GM10847 (cell line): Measurements from ENCODE around the gene SERPINB4.
"Not testable (repeated sequence)": the region's sequence is repeated elsewhere in the genome, so short reads cannot be mapped to it uniquely, and the experiment has no call there.

Source experiments
- POLR2A ChIP-seq: IDR thresholded peaks from 2 replicates; pipeline ENCODE4 v1.6.1; 2011; ENCODE audit not compliant: insufficient read length; ENCODE audit errors: extremely low read depth

The SERPINB4 gene

DNA sequence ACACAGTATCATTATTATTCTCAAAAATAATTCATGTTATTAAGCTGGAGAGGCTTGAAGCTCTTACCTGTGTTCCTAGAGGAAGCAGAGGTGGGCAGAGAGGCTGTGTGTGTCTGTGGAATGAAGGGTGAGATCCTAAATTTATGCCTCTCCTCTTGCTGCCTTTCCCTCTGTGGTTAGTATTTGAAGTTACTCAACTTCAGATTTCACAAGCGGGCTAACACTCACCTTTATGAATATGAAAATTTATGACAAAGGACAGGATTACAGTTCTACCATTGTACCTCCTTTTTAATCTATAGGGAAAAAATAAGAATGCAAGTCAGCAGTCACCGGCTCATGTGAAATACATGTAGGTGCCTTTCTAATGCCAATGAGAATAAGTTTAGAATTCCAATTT lies at the start of gene SERPINB4:
SERPINB4 (minus strand) TSS at position 115 of the 400 bp plus-strand sequence. CDS start 679 bp downstream, outside the sequence.
- TF ChIP-seq POLR2A = not testable (repeated sequence)

DNA sequence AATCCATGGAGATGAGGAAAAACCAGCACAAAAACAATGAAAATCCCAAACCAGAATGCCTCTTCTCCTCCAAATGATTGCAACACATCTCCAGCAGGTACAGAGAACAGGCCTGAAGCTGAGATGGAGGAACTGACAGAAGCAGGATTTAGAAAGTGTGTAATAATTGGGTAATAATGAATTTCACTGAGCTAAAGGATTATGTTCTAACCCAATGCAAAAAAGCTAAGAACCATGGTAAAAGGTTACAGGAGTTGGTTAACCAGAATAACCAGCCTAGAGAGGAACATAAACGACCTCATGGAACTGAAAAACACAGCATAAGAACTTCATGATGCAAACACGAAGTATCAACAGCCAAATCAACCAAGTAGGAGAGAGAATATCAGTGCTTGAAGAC lies 45.0 kb upstream of the SERPINB4 start:
- TF ChIP-seq POLR2A = no peak

DNA sequence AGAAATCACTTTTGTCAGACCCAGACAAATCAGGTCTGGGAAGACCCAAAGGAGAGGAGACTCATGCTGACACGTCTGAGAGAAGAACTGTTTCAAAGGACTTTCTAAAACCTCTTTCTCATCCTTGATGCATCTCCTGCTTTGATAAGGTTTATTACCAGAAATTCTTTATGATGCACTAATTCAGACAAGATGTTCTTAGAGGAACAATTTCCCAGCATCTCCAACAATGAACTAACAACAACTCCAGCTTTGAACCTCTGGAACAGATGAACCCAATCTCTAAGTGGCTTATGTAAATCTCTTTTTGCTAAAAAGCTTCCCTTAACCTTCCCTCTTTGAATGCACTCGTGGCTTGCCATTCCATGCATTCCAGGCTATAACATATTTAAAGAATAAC lies 42.8 kb upstream of the SERPINB4 start:
- TF ChIP-seq POLR2A = no peak

DNA sequence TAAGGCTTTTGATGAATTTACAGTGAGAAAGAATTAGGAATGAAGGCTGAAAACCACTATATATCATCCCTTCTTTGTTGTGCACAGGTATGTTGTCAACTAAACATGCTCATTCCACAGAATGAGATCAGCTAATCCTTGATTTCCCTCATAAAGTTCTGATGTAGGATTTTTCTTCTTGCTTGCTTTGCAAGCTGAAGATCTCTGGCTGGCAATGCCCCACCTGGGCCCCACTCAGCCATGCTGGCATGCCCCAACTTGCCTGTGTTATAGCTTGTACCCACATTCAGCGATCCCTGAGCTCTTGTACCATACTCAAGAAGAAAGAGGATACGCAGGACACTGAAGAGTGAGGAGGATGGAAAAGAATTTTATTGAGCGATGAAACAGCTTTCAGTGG lies 40.7 kb upstream of the SERPINB4 start:
- TF ChIP-seq POLR2A = no peak

DNA sequence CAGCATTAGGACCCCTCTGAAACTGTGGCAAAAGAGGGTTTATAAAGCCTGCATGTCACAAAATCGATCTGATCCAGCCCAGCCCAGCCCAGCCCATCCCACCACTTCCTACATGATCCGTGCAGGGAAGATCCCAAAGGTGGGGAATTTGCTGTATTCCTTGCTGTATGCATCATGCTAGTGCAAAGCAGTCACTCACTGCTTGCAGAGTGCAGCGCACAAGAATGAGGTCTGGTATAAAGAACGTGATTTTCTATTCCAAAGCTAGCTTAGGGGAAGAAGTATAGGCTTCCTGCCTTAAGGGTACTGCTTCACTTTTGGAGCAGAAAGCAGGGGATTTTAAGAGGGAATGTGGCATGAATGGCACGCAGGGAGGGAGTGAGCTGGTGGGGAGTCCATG lies 39.8 kb upstream of the SERPINB4 start:
- no peak for TF ChIP-seq POLR2A

DNA sequence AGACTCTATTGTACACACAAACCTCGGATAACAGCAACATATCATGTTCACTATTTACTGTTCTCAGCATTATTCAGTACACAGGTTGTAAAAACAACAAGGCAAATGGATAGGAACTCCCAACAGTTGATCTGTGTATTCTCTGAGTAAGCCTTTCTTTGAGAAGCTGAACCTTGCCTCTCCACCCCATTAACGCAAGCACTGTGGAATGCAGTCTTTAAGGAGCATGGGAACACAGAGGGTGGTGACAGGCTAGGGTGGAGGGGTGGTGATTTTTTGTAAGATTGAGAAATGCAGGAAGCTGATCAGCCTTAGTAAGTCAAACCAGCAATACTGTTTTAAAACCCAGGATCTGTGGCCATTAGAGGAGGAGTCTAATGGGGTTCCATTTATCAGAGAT lies 39.1 kb upstream of the SERPINB4 start:
- no peak for TF ChIP-seq POLR2A

DNA sequence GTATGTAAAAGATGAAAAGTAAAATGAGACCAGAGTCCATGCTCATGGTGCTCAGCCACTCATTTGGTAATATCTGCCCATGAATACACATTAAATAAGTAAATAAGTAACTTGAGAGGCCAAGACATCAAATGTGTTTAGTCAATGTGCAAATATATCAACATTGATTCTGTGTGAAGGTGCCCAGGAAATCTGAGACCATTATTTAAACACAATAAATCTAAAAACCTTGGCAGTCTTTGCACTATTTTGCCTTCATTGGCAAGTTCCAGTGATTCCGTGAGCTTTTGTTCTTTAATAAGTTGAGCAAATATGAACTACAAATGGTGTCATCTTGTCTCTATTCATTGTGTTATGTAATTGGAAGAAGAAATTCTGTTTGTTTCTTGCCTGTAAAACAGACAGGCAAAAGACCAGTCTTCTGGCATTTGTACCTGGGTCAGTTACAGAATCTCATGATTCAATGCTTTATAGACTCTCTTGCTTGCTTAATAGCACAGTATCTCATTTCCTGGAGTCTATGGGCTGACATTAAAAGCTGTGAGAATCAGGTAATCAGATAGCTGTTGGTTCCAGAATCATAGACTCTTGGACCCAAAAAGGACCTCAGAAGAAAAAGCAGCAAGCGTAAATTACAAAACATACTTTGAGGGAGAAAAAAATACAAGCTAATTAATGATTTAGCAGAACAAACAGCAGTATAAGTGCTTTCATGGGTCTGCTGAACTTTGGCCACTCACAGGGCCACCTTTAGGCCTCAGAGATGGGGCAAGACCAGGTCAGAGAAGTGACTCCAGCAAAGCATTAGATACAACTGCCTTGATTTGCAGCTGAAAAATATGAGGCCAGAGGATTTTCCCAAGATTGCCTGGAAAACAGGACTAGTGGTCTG lies 37.6 kb upstream of the SERPINB4 start:
- no peak for TF ChIP-seq POLR2A

DNA sequence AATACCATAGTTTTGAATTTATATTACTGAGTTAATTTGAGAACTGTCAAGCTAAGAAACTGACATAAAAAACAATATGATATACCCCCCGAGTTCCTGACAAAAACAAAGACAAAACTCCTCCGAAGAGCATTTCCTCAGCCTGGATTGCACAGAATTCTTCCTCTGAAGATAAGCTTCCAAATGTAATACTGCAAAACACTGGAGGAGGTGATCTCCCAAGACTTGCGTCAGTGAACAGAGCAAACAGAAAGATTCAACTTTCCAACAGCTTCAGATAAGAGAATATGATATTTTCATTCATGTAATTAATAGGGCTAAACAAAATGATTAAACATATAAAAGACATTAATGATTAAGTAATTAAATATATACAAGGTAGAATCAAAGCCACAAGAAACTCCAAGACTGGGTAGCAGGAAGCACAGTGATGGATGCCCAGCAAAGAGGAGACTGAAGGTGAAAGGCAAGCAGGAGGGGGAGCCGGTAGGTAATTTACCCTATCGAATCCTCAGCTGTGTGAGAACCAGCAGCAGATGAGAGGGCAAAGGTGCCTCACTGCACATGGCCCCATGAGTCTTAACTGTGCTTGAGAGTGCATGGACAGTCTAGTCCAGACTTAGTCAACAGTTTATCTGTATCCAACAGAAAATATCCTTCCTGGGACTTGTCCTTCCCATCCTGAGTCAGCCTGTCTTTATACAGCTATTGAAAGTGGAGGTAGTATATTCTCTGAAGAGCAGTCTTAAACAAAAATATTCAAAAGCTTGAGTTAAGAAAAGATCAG lies 36.0 kb upstream of the SERPINB4 start:
- TF ChIP-seq POLR2A = no peak

DNA sequence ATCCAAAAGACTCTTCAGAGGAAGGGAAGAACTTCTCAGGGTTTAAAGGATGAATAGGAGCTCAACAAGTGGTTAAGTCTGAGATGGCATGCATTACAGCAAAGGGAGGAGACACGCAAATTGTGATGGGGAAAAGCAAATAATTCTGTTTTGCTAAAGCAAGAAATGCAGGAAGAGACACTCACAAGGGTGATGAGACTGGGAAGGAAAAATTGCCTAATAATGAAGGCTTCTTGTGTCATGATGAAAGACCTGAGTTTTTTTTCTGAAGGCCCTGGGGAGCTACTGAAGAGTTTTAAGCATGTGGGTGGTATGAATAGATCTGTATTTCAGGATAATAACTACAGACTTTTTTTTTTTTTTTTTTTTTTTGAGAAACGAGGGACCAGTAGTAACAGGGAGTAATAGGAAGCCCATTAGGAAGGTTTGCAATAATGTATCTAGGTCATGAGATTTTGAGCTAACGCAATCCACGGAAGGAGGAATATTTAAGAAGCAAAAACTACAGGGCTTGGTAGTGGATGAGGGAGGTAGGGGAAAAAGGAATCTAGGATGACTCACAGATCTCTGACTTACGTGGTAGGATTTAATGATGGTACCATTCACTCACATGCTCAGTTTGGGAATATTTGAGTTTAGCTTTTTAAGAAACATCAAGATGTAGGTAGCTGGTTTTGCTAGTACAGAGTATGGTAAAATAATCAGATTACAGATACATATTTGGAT lies 33.6 kb upstream of the SERPINB4 start:
- no peak for TF ChIP-seq POLR2A

DNA sequence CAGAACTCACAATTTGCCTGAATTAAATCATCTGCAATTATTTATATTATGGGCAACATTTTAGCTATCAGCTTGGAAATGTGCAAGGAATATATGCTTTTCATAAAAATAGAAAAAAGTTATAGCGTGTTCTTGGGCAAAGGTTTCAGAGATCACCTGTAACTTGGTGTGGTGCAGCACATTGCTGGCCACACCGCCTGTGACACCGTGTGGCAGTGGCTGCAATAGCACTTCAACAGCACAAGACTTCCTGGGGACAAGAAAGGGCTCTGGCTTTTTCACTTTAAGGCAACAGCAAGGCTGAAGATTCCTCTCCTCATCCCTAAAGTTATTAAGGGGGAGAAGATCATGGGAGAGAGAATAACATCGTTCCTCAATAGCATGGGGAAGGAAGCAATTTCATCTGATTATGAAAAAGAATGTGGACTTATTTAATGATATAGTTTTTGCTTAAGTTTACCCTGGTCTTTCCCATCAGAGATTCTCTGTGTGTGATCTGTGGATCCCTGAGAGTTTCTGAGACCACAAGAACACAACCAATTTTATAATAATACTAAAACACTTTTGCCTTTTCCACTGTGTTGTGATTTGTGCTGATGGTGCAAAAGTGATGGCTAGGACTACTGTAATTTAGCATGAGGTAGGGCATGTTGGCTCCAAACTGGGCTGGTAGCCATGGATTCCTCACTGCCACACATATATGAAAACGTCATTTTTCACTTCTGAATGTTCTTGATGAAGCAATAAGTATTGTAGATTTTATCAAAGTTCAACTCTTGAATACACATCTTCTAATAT lies 32.7 kb upstream of the SERPINB4 start:
- no peak for TF ChIP-seq POLR2A

DNA sequence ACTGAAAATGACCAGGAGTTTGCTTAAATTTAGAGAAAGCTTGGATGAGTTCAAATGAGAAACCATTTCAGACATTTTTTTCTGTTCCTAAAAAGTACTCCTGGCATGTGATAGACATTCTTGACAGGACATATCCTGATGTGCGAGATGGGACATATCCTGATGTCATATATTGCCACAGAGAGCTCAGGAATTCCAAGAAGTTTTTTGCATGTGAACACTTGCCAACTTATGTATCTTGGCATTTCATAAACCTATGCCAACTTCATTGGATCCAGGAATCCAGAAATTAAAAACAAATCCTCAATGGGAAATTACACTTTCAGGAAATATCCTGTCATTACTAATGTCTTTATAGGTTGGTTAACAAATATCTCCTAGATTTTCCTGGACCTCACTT lies 20.5 kb upstream of the SERPINB4 start:
- TF ChIP-seq POLR2A = no peak

DNA sequence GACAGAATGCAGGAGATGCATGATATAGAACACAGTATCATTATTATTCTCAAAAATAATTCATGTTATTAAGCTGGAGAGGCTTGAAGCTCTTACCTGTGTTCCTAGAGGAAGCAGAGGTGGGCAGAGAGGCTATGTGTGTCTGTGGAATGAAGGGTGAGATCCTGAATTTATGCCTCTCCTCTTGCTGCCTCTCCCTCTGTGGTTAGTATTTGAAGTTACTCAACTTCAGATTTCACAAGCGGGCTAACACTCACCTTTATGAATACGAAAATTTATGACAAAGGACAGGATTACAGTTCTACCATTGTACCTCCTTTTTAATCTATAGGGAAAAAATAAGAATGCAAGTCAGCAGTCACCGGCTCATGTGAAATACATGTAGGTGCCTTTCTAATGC lies 17.7 kb upstream of the SERPINB4 start, which contains the start of gene SERPINB3:
SERPINB3 (minus strand) TSS at position 144 of the 400 bp plus-strand sequence. CDS start 677 bp downstream, outside the sequence.
- TF ChIP-seq POLR2A = not testable (repeated sequence)

DNA sequence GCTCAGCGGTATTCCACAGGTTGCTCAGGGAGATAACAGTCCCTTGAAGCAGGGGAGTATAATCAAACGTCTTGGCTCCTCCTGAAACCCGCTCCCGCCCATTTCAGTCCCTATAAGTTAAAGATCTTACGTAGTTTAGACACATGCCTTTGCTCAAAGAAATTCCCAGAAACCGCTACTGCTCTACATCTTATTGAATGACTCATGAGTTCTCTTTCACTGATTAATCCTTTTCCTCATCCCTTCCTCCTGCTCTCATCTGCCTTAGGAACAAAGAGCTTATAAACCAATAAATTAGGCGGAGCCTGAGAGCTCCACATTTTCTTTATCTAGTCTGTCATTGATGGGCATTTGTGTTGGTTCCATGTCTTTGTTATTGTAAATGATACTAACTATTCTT lies 4.2 kb upstream of the SERPINB4 start:
- no peak for TF ChIP-seq POLR2A

DNA sequence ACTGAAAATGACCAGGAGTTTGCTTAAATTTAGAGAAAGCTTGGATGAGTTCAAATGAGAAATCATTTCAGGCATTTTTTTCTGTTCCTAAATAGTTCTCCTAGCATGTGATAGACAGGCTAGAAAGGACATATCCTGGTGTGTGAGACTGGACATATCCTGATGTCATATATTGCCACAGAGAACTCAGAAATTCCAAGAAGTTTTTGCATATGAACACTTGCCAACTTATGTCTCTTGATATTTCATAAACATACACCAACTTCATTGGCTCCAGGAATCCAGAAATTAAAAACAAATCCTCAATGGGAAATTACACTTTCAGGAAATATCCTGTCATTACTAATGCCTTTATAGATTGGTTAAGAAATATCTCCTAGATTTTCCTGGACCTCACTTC lies 2.9 kb upstream of the SERPINB4 start:
- no peak for TF ChIP-seq POLR2A

DNA sequence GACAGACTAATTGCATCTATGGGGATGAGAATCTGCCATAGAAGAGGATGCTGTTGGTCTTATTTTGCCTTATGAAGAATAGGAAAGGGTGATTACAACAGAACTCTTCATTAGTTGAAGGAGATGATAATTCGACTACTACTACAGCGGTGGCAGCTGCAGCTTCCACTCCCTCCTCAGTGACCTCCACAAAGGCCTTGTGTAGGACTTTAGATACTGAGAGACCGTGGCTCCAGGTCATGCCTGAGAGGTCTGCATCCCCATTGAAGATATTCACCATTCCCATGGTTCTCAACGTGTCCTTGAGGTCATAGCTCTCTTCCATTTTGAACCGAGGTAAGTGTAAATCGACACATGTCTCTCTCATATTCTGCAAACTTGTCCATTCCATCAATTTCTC lies 6.4 kb downstream of the SERPINB4 start:
- TF ChIP-seq POLR2A = no peak
